K562 (cell line): ENCODE results near the gene GLUL. TPM values are rescaled to one million over a fixed set of nuclear protein-coding genes. Genes with fewer than 3 reads are reported as not detected.
A peak's percentile ranks its signal among the peaks of the same experiment; 100 is the strongest.

Experiments used
- ARID1B ChIP-seq: fragments of 450-650 bp; IDR thresholded peaks from 2 replicates; pipeline ENCODE4 v1.6.1; 2016; ENCODE audit warnings: antibody characterized with exemption, mild to moderate bottlenecking, inconsistent platforms
- ASH1L ChIP-seq: fragments of 450-650 bp; IDR thresholded peaks from 2 replicates; pipeline ENCODE4 v1.6.1; 2018; ENCODE audit warnings: borderline replicate concordance, mild to moderate bottlenecking, low read depth; ENCODE audit not compliant: partially characterized antibody
- DPF2 ChIP-seq: fragments of 450-650 bp; IDR thresholded peaks from 2 replicates; pipeline ENCODE4 v1.6.1; 2016
- GATAD2A ChIP-seq: fragments of 450-650 bp; IDR thresholded peaks from 2 replicates; pipeline ENCODE4 v1.6.1; 2017
- HDGF ChIP-seq: fragments of 450-650 bp; IDR thresholded peaks from 2 replicates; pipeline ENCODE4 v1.6.1; 2016
- MECOM ChIP-seq: fragments of 250-450 bp; sonication (Bioruptor Pico); IDR thresholded peaks from 2 replicates; pipeline ENCODE4 v1.8.0; 2022; ENCODE audit warnings: inconsistent platforms
- PHF20 ChIP-seq: fragments of 450-650 bp; IDR thresholded peaks from 2 replicates; pipeline ENCODE4 v1.6.1; 2018; ENCODE audit not compliant: partially characterized antibody
- RBM14 ChIP-seq: fragments of 200-400 bp; formaldehyde crosslinking; IDR thresholded peaks from 2 replicates; pipeline ENCODE4 v1.6.1; 2018; ENCODE audit warnings: low read depth, mild to moderate bottlenecking, low read length, moderate library complexity, borderline replicate concordance; ENCODE audit not compliant: insufficient read depth
- SOX6 ChIP-seq: fragments of 450-650 bp; IDR thresholded peaks from 2 replicates; pipeline ENCODE4 v1.6.1; 2014; ENCODE audit warnings: mild to moderate bottlenecking
- SRF ChIP-seq, 2 experiments: fragments of 250-450, 450-650 bp in 1 of 2; sonication (Bioruptor Pico) in 1 of 2; sonication (generic) in 1 of 2; formaldehyde crosslinking; IDR thresholded peaks; 2 replicates each; pipeline versions ENCODE4 v1.5.0 to v1.5.1; 2020 to 2022; ENCODE audit warnings: mild to moderate bottlenecking in 1 of 2, missing genetic modification reagents in 1 of 2
- ZNF778 ChIP-seq: fragments of 450-650 bp; formaldehyde crosslinking; IDR thresholded peaks from 2 replicates; pipeline ENCODE4 v1.4.0; 2020; ENCODE audit warnings: mild to moderate bottlenecking, moderate library complexity
- polyA plus RNA-seq, 8 experiments: library from polyadenylated mRNA; depleted of rRNA in 4 of 8; stranded (reverse) in 5 of 8; unstranded in 3 of 8; fragments of >200 nt; fragmentation: Nextera tagmentation in 2 of 8; fragmentation: Illumina TruSeq in 1 of 8; extraction: Ambion mirVana in 2 of 8; extraction: Trizol in 1 of 8; gene quantifications; 2 replicates each; pipeline versions ENCODE4 v1.2.1 to v1.2.3, GENCODE V29; 2011 to 2014; ENCODE audit warnings: inconsistent platforms in 1 of 8, missing spikeins in 1 of 8
- total RNA-seq, 7 experiments: library from RNA; depleted of rRNA in 6 of 7; stranded (reverse); fragments of >200 nt in 6 of 7; fragmentation: Illumina TruSeq in 2 of 7; extraction: Trizol in 2 of 7; gene quantifications; 2 replicates each; pipeline versions ENCODE4 v1.2.1 to v1.2.3, GENCODE V29; 2011 to 2021; ENCODE audit warnings: low replicate concordance in 1 of 7
- TF ChIP-seq, protein P1 (sequence below): IDR thresholded peaks from 3 replicates; pipeline ENCODE4 v1.6.1; 2011; ENCODE audit warnings: borderline replicate concordance, mild to moderate bottlenecking, moderate library complexity; ENCODE audit not compliant: insufficient read length; ENCODE audit errors: extremely low read depth
- TF ChIP-seq, protein P2 (sequence below): fragments of 450-650 bp; IDR thresholded peaks from 2 replicates; pipeline ENCODE4 v1.6.1; 2016; ENCODE audit warnings: mild to moderate bottlenecking, moderate library complexity

The GLUL gene
- total and polyA plus RNA-seq, 9 of the 15 experiments (the other 6 are each of a cell fraction or from before 2014, with no cell fraction given): 1,088 to 4,222 (median 1,338) TPM

DNA sequence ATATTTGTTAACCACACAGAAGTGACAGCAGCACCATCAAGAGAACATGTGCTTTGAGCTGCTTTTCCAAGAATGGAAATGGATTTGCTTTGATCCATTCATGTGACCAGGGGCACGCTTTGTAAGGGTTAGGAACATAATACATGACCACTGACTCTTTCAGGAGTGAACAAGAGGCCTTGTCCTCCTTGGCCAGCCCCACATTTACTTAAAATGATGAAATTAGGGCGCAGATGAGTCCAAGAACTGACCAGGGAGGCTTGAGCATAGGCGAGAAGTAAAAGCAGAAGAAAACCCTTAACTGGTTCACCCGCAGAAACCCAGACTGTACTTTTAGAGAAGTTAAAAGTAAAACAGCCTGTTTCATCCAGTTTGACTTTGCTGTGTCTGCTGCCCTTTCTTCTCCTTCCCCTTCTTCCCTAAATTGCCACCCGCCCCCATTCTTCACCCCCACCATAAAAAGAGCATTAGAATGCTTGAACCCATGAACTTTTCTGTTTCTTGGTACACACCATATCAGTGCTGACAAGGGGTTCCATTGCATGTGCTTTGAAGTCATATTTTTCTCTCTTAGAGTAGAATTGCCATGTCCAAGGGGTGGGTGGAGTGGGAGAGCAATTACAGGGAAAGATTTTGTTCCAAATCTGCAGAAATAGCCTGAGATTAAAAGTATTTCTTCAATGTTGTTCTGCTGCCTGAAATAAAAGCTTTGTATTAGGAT, 2.6 kb upstream of the GLUL start (continued):
- TF ChIP-seq, protein P1, sequence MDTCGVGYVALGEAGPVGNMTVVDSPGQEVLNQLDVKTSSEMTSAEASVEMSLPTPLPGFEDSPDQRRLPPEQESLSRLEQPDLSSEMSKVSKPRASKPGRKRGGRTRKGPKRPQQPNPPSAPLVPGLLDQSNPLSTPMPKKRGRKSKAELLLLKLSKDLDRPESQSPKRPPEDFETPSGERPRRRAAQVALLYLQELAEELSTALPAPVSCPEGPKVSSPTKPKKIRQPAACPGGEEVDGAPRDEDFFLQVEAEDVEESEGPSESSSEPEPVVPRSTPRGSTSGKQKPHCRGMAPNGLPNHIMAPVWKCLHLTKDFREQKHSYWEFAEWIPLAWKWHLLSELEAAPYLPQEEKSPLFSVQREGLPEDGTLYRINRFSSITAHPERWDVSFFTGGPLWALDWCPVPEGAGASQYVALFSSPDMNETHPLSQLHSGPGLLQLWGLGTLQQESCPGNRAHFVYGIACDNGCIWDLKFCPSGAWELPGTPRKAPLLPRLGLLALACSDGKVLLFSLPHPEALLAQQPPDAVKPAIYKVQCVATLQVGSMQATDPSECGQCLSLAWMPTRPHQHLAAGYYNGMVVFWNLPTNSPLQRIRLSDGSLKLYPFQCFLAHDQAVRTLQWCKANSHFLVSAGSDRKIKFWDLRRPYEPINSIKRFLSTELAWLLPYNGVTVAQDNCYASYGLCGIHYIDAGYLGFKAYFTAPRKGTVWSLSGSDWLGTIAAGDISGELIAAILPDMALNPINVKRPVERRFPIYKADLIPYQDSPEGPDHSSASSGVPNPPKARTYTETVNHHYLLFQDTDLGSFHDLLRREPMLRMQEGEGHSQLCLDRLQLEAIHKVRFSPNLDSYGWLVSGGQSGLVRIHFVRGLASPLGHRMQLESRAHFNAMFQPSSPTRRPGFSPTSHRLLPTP: no peak
- no peak for TF ChIP-seq PHF20
- no peak for TF ChIP-seq MECOM (CRISPR knock-in tag)
- no peak for TF ChIP-seq ASH1L
- peak in 1 of 2 experiments; percentile 16; a peak in 1 of 4 replicates for TF ChIP-seq SRF (CRISPR knock-in tag; IDR thresholded peaks at IDR 0.05)
- no peak for TF ChIP-seq RBM14
- no peak for TF ChIP-seq HDGF
- no peak for TF ChIP-seq SOX6
- no peak for TF ChIP-seq ARID1B
- 0 out of 2 replicates have a peak, but pooled peaks have one; percentile 19 for TF ChIP-seq GATAD2A
- peak; percentile 18; the same call in 1 of the 2 replicates for TF ChIP-seq DPF2
- no peak for TF ChIP-seq ZNF778 (CRISPR knock-in tag)
- TF ChIP-seq, protein P2, sequence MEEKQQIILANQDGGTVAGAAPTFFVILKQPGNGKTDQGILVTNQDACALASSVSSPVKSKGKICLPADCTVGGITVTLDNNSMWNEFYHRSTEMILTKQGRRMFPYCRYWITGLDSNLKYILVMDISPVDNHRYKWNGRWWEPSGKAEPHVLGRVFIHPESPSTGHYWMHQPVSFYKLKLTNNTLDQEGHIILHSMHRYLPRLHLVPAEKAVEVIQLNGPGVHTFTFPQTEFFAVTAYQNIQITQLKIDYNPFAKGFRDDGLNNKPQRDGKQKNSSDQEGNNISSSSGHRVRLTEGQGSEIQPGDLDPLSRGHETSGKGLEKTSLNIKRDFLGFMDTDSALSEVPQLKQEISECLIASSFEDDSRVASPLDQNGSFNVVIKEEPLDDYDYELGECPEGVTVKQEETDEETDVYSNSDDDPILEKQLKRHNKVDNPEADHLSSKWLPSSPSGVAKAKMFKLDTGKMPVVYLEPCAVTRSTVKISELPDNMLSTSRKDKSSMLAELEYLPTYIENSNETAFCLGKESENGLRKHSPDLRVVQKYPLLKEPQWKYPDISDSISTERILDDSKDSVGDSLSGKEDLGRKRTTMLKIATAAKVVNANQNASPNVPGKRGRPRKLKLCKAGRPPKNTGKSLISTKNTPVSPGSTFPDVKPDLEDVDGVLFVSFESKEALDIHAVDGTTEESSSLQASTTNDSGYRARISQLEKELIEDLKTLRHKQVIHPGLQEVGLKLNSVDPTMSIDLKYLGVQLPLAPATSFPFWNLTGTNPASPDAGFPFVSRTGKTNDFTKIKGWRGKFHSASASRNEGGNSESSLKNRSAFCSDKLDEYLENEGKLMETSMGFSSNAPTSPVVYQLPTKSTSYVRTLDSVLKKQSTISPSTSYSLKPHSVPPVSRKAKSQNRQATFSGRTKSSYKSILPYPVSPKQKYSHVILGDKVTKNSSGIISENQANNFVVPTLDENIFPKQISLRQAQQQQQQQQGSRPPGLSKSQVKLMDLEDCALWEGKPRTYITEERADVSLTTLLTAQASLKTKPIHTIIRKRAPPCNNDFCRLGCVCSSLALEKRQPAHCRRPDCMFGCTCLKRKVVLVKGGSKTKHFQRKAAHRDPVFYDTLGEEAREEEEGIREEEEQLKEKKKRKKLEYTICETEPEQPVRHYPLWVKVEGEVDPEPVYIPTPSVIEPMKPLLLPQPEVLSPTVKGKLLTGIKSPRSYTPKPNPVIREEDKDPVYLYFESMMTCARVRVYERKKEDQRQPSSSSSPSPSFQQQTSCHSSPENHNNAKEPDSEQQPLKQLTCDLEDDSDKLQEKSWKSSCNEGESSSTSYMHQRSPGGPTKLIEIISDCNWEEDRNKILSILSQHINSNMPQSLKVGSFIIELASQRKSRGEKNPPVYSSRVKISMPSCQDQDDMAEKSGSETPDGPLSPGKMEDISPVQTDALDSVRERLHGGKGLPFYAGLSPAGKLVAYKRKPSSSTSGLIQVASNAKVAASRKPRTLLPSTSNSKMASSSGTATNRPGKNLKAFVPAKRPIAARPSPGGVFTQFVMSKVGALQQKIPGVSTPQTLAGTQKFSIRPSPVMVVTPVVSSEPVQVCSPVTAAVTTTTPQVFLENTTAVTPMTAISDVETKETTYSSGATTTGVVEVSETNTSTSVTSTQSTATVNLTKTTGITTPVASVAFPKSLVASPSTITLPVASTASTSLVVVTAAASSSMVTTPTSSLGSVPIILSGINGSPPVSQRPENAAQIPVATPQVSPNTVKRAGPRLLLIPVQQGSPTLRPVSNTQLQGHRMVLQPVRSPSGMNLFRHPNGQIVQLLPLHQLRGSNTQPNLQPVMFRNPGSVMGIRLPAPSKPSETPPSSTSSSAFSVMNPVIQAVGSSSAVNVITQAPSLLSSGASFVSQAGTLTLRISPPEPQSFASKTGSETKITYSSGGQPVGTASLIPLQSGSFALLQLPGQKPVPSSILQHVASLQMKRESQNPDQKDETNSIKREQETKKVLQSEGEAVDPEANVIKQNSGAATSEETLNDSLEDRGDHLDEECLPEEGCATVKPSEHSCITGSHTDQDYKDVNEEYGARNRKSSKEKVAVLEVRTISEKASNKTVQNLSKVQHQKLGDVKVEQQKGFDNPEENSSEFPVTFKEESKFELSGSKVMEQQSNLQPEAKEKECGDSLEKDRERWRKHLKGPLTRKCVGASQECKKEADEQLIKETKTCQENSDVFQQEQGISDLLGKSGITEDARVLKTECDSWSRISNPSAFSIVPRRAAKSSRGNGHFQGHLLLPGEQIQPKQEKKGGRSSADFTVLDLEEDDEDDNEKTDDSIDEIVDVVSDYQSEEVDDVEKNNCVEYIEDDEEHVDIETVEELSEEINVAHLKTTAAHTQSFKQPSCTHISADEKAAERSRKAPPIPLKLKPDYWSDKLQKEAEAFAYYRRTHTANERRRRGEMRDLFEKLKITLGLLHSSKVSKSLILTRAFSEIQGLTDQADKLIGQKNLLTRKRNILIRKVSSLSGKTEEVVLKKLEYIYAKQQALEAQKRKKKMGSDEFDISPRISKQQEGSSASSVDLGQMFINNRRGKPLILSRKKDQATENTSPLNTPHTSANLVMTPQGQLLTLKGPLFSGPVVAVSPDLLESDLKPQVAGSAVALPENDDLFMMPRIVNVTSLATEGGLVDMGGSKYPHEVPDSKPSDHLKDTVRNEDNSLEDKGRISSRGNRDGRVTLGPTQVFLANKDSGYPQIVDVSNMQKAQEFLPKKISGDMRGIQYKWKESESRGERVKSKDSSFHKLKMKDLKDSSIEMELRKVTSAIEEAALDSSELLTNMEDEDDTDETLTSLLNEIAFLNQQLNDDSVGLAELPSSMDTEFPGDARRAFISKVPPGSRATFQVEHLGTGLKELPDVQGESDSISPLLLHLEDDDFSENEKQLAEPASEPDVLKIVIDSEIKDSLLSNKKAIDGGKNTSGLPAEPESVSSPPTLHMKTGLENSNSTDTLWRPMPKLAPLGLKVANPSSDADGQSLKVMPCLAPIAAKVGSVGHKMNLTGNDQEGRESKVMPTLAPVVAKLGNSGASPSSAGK: peak; percentile 39; the same call in 1 of the 2 replicates
